Measurements from ENCODE around the gene APOBEC4. TPM values are rescaled to one million over a fixed set of nuclear protein-coding genes. Genes with fewer than 3 reads are reported as not detected.

Gene APOBEC4
- total and polyA plus RNA-seq, 2 experiments from 2014 or later, result not detected

- Histone ChIP-seq H3K9ac (no peak overlapping the region), H3K9me2 (ENCODE audit: insufficient read depth) (no peaks in the 10 kb centered on the region), H3K79me2 (ENCODE audit: insufficient read depth) (peaks cover 13% of the 10 kb centered on the region; the same call in 1 of the 2 replicates), H3K4me3 (no peak overlapping the region), H3K27ac (no peak overlapping the region), H3K36me3 (ENCODE audit: low read depth) (no peaks in the 10 kb centered on the region), H4K20me1 (ENCODE audit: insufficient read depth) (no peaks in the 10 kb centered on the region), H3K4me2 (ENCODE audit: unreplicated experiment) (no peak overlapping the region), H3K4me1 (ENCODE audit: insufficient read depth) (peaks cover 19% of the 10 kb centered on the region), H3K9me3 (ENCODE audit: low read depth) (no peaks in the 10 kb centered on the region), H3F3A (ENCODE audit: insufficient read depth) (no peaks in the 10 kb centered on the region), H2AFZ (no peak overlapping the region), H3K27me3 (replicated peaks; ENCODE audit: insufficient read depth) (no peaks in the 10 kb centered on the region)
- TF ChIP-seq EZH2phosphoT487 (IDR thresholded peaks at IDR 0.05; ENCODE audit: insufficient read depth, low read depth) (no peak), EZH2 (IDR thresholded peaks at IDR 0.05; ENCODE audit: insufficient read depth, poor library complexity, severe bottlenecking) (no peak)
- in situ Hi-C loops (cut with MboI), result loop anchor here (10.0 kb wide), 2 partner anchors 263 to 393 kb away; no protein-coding TSS in a partner anchor
- WGBS, 2 experiments (ENCODE audit: low coverage in 1 of 2, low lambda C conversion rate in 2 of 2, missing lambda C conversion rate in 2 of 2), result 82% methylated on average over 5 of the region's 5 CpGs
- no peak for DNase-seq
Observed at GRCh38 chr1:183651612-183652011, 1.5 kb downstream of the APOBEC4 start.

DNA sequence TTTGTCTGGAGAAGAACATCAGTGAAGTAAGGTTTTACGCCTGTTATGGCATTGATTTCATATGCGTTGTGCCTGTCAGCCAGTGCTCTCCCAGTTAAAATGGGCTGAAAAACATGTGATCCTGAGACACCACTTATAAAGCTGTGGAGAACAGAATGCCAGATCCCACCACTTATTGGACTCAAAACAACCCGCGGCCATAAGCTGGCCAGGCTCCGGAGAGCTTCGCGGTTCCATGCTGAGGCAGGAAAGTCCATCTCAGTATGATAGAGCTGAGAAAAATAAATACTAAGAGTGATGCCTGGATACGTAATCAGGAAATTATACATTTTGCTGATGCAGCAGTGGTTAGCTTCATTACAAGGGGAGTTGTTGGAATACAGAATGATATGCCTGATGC is 5.1 kb downstream of the APOBEC4 start:
- in situ Hi-C loops (cut with MboI), result no loop called here
- no peaks in the 10 kb centered on the region for H3K36me3 ChIP-seq (ENCODE audit: low read depth)
- H3K9me3 ChIP-seq (ENCODE audit: low read depth), result no peaks in the 10 kb centered on the region
- no peak overlapping the region for H3K27ac ChIP-seq
- no peak for DNase-seq
- H3K9me2 ChIP-seq (ENCODE audit: insufficient read depth), result no peaks in the 10 kb centered on the region
- H3K4me1 ChIP-seq (ENCODE audit: insufficient read depth), result no peaks in the 10 kb centered on the region
- H3K9ac ChIP-seq, result no peak overlapping the region
- no peaks in the 10 kb centered on the region for H3F3A ChIP-seq (ENCODE audit: insufficient read depth)
- TF ChIP-seq EZH2 (IDR thresholded peaks at IDR 0.05; ENCODE audit: insufficient read depth, poor library complexity, severe bottlenecking), result no peak
- TF ChIP-seq EZH2phosphoT487 (IDR thresholded peaks at IDR 0.05; ENCODE audit: insufficient read depth, low read depth), result no peak
- no peaks in the 10 kb centered on the region for H4K20me1 ChIP-seq (ENCODE audit: insufficient read depth)
- WGBS, 2 experiments (ENCODE audit: low coverage in 1 of 2, low lambda C conversion rate in 2 of 2, missing lambda C conversion rate in 2 of 2), result 97 to 99% methylated on average over 8 of the region's 8 CpGs
- H3K79me2 ChIP-seq (ENCODE audit: insufficient read depth), result peaks cover 13% of the 10 kb centered on the region; the same call in 1 of the 2 replicates
- no peak overlapping the region for H3K4me2 ChIP-seq (ENCODE audit: unreplicated experiment)
- H3K4me3 ChIP-seq, result no peak overlapping the region
- no peaks in the 10 kb centered on the region for H3K27me3 ChIP-seq (replicated peaks; ENCODE audit: insufficient read depth)
- H2AFZ ChIP-seq, result no peak overlapping the region

- Histone ChIP-seq H3K4me2 (ENCODE audit: unreplicated experiment) (no peak overlapping the region), H3K4me3 (no peak overlapping the region), H3K4me1 (ENCODE audit: insufficient read depth) (no peaks in the 10 kb centered on the region), H3K27me3 (replicated peaks; ENCODE audit: insufficient read depth) (no peaks in the 10 kb centered on the region), H4K20me1 (ENCODE audit: insufficient read depth) (no peaks in the 10 kb centered on the region), H3F3A (ENCODE audit: insufficient read depth) (no peaks in the 10 kb centered on the region), H3K36me3 (ENCODE audit: low read depth) (no peaks in the 10 kb centered on the region), H3K79me2 (ENCODE audit: insufficient read depth) (peaks cover 20% of the 10 kb centered on the region), H3K9me3 (ENCODE audit: low read depth) (no peaks in the 10 kb centered on the region), H3K9ac (no peak overlapping the region), H2AFZ (no peak overlapping the region), H3K27ac (no peak overlapping the region), H3K9me2 (ENCODE audit: insufficient read depth) (no peaks in the 10 kb centered on the region)
- TF ChIP-seq EZH2 (IDR thresholded peaks at IDR 0.05; ENCODE audit: insufficient read depth, poor library complexity, severe bottlenecking) (no peak), EZH2phosphoT487 (IDR thresholded peaks at IDR 0.05; ENCODE audit: insufficient read depth, low read depth) (no peak)
- in situ Hi-C loops (cut with MboI), result no loop called here
- DNase-seq, result no peak
Observed at GRCh38 chr1:183646776-183647175, 6.3 kb downstream of the APOBEC4 start.

GRCh38 chr1:183645531-183645930 is 7.6 kb downstream of the APOBEC4 start:
- no peak for TF ChIP-seq EZH2phosphoT487 (IDR thresholded peaks at IDR 0.05; ENCODE audit: insufficient read depth, low read depth)
- TF ChIP-seq EZH2 (IDR thresholded peaks at IDR 0.05; ENCODE audit: insufficient read depth, poor library complexity, severe bottlenecking), result no peak
- no peaks in the 10 kb centered on the region for H3K36me3 ChIP-seq (ENCODE audit: low read depth)
- H4K20me1 ChIP-seq (ENCODE audit: insufficient read depth), result no peaks in the 10 kb centered on the region
- no peak overlapping the region for H3K4me2 ChIP-seq (ENCODE audit: unreplicated experiment)
- H3K9ac ChIP-seq, result no peak overlapping the region
- H3F3A ChIP-seq (ENCODE audit: insufficient read depth), result no peaks in the 10 kb centered on the region
- in situ Hi-C loops (cut with MboI), result no loop called here
- H3K4me1 ChIP-seq (ENCODE audit: insufficient read depth), result no peaks in the 10 kb centered on the region
- H2AFZ ChIP-seq, result no peak overlapping the region
- peaks cover 32% of the 10 kb centered on the region for H3K79me2 ChIP-seq (ENCODE audit: insufficient read depth)
- H3K27ac ChIP-seq, result no peak overlapping the region
- no peak overlapping the region for H3K4me3 ChIP-seq
- no peaks in the 10 kb centered on the region for H3K27me3 ChIP-seq (replicated peaks; ENCODE audit: insufficient read depth)
- DNase-seq, result no peak
- no peaks in the 10 kb centered on the region for H3K9me2 ChIP-seq (ENCODE audit: insufficient read depth)
- WGBS, 2 experiments (ENCODE audit: low coverage in 1 of 2, low lambda C conversion rate in 2 of 2, missing lambda C conversion rate in 2 of 2), result 90 to 93% methylated on average over 5 of the region's 5 CpGs
- no peaks in the 10 kb centered on the region for H3K9me3 ChIP-seq (ENCODE audit: low read depth)

- Histone ChIP-seq H3K4me2 (ENCODE audit: unreplicated experiment) (no peak overlapping the region), H3K4me3 (no peak overlapping the region), H3K9ac (no peak overlapping the region), H2AFZ (no peak overlapping the region), H3K27ac (no peak overlapping the region), H4K20me1 (ENCODE audit: insufficient read depth) (no peaks in the 10 kb centered on the region), H3K36me3 (ENCODE audit: low read depth) (no peaks in the 10 kb centered on the region), H3K4me1 (ENCODE audit: insufficient read depth) (peaks cover 10% of the 10 kb centered on the region), H3K79me2 (ENCODE audit: insufficient read depth) (peaks cover 51% of the 10 kb centered on the region), H3F3A (ENCODE audit: insufficient read depth) (no peaks in the 10 kb centered on the region), H3K27me3 (replicated peaks; ENCODE audit: insufficient read depth) (no peaks in the 10 kb centered on the region), H3K9me3 (ENCODE audit: low read depth) (no peaks in the 10 kb centered on the region), H3K9me2 (ENCODE audit: insufficient read depth) (no peaks in the 10 kb centered on the region)
- TF ChIP-seq EZH2phosphoT487 (IDR thresholded peaks at IDR 0.05; ENCODE audit: insufficient read depth, low read depth) (no peak), EZH2 (IDR thresholded peaks at IDR 0.05; ENCODE audit: insufficient read depth, poor library complexity, severe bottlenecking) (no peak)
- no peak for DNase-seq
- in situ Hi-C loops (cut with MboI), result no loop called here
- 95% methylated on average over 3 of the region's 3 CpGs for WGBS, 2 experiments (ENCODE audit: low coverage in 1 of 2, low lambda C conversion rate in 2 of 2, missing lambda C conversion rate in 2 of 2)
Observed at GRCh38 chr1:183642166-183642565, 10.9 kb downstream of the APOBEC4 start.
